Activated CD4-positive, CD25-positive, alpha-beta regulatory T cell treated with anti-CD3 and anti-CD28 coated beads, Interleukin-2, amount 50 U/mL, for 16 hours (primary cell): Measurements from ENCODE around the gene JMJD6.

Experiments used
- DNase-seq: peaks from one replicate; pipeline ENCODE4 v3.0.0-alpha.2; 2020; ENCODE audit warnings: low read depth, low spot score

The JMJD6 gene

DNA sequence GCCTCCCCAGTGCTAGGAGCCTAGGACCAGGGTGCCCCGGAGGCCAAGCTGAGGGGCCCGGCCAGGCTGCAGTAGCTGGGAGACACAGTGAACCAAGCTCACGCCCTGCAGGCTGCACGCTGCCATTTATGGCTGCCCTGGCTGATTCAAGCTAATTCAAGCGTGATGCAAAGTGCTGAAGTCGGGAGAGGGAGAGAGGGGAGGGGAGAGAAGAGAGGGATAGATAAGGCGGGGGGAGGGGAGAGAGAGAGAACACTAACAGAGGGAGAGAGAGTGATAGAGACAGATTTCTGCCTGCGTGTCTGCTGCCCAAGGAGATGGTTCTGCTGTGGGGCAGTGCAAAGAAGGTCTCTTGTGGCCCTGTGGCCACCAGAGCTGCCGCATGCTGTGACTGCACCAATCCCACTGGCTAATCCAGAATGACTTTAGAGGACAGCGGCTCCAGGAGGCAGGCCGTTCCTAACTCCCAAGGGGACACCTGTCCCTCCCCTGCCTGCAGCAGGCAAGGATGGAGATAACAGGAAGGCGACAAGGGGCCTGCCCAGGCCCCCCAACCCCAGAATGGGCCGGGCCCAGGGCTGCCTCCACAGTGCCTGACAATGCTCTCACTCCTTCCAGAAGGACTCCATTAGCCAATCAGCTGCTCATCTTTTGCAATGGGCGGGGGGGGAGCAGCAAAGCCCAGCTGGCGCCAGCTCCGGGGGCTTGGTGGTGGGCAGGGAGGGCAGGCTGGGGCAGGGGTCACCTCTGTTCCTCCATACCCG is 28.5 kb downstream of the JMJD6 start:
- no peak for DNase-seq

DNA sequence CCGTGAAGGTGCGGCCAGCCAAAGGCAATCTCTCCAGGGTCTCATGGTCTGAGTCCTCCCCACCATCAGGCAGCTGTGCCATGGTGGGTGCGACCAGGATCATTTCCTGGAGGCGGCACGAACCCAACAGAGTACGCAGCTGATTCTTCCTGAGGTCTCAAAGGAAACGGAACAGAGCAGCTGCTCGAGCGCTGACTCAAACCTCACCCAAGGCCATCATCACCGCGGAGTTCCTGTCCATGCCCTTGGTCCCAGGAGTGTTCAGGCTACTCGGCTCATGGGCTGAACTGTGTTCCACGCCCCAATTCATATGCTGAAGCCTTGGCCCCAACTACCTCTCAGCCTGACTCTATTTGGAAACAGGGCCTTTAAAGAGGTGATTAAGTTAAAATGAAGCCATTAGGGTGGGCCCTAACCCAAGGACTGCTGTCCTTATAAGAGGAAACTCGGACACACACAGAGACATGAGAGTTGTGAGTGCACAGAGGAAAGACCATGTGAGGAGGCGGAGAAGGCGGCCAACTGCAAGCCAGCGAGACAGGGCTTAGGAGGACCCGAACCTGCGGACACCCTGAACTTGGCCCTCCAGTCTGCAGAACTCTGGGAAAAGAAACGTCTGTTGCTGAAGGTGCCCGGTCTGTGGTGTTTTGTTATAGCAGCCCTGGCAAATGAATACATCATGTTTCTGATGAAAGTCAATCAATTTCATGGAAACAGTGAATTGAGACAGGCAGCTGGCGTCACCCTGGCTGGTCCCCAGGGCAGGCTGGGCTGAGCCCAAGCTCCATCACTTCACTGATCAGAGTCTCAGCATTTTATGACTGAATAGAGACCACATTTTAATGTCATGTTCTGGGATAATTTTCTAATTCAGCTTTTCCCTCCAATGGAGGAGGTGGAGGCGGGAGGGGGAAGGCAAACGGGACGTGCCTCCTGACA is 29.4 kb downstream of the JMJD6 start:
- no peak for DNase-seq

DNA sequence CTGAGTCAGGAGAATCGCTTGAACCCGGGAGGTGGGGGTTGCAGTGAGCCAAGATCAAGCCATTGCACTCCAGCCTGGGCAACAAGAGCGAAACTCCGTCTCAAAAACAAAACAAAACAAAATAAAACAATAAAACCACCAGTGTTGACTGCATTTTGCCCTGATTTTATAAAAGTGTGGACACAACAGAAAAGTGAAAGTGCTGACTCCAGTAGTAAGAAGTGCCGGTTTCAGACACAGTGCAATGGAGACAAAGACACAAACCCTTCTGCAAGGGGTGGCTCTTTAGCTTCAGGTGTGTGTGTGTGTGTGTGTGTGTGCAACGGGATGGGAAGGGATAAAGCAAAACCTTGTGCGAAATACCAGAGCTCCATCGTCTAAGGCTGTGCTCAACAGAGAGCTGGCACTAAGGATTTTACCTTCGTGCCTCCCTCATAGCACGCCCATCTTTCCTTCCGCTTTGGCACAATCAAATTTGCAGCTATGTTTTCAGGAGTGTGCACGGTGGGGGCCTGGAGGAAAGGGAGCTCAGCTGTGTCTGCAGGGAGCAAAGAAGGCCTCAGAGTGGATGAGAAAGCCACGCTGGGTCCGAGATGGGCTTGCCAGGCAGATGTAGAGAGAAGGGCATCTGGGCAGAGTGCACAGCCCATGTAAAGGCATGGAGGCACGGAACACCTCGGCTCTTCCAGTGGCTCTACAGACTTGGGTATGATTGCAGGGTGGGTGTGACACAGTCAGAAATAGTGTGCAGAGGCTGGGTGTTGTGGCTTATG is 31.2 kb downstream of the JMJD6 start:
- no peak for DNase-seq

DNA sequence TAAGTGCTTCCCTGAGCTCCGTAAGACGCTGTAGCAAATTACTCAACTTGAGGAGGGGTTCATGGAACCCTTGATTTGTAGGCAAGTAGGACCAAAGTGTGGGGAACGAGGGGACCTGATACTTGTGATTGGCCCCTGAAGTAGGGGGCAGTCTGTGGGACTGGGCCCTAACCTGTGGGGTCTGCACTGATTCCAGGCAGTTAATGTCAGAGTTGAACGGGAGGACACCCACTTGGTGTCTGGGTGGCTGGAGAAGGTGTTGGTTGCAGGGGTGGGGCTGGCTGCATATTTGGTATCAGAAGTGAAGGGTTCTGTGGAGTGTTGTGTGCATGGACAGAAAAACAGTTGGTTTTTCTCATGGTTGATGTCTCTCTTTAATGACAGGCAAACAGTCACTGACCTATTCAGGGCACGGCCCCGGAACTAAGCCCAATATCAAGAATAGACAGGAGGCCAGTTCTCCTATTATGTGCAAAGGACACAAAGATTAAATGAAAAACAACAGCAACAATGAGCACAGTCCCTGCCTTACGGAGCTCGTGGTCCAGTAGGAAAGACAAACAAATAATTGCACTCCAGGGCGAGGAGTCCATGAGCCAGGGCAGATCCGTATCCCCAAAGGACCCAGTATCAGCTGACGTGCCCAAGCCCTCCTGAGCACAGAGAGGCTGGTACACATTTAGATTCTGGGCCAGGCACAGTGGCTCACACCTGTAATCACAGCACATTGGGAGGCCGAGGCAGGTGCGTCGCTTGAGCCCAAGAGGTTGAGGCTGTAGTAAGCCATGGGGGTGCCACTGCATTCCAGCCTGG is 34.8 kb downstream of the JMJD6 start:
- no peak for DNase-seq

GRCh38 chr17:76690596-76691280 is 35.7 kb downstream of the JMJD6 start:
- DNase-seq, result no peak

- no peak for DNase-seq
Observed at GRCh38 chr17:76689859-76690258, 36.5 kb downstream of the JMJD6 start.

DNA sequence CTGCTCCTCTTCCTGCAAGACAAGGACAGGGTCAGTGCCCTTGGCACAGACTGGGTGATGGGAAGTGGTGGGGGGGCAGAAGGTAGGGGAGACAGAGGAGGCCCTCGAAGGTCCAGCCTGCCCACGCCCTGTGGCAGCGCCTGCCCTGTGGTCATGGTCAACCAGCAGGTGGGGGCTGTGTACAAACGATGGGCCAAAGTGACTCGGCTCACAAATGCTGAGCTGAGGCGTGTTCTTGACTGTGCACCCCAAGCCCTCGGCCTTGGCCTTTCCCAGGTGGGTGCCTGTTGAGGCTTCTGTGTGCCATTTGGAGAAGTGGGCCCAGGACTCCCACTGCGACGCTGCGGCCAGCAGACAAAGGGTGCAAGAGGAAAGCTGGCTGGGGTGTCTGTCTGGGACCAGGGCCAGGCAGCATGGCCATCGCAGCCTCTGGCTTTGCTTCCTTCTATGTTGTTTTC is 38.2 kb downstream of the JMJD6 start:
- DNase-seq, result no peak

DNA sequence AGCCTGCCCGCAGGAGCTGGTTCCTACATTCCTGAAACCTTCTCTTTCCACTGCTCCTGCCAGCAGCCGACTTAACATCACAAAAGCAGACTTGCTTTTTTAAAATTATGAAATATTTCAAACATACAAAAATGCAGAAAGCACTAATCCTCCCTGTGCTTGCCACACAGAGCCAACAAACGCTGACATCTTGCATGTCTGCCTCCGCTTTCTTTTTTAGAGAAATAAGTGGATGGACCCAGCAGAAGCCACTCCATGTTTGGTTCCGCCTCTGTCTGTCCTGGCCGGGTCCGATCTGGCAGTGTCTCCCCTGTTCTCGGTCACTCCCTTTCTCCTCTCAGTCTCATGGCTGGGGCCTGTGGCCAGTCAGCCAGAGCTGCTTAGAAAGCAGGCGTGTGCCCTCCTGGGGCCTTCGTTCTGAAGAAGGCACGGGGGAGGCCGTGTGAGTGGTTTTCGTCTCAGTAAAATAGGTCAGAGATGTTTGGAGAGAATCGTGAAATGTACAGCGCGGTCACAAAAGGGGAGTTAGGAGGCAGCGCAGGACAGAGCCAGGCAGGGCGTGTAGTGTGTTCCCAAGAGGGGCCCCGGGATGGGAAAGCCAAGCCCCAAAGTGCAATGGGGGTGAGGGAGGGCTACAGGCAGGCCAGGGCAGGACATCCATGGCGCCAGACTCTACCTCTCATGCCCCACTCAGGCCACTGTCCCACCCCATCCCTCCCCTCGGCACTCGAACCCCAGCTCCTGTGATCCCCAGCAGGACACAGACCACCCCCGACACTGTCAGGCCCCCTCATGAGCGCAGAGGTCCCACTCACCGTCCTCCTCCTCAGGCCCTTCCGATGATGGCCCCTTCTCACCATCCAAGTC is 38.9 kb downstream of the JMJD6 start:
- no peak for DNase-seq

- no peak for DNase-seq
Observed at GRCh38 chr17:76686538-76687297, 39.7 kb downstream of the JMJD6 start.

DNA sequence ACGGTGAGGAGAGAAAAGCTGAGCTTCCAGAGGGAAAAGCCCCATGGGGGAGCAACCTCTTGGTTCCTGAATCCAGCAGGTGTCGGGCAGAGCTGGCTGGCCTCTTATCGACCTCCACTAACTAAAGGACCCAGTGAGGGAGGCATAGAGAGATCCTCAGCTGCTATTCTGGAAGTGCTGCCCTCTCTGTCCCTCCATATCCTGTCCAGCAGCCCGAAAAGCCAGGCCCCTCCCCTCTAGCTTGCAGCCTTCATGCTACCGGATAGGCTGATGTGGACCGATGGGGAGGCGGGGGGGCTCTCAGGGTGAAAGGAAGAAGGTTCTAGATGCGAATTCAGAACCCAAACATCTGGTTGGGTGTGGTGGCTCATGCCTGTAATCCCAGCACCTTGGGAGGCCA is 40.6 kb downstream of the JMJD6 start:
- DNase-seq, result no peak

GRCh38 chr17:76685366-76685765 is 41.0 kb downstream of the JMJD6 start:
- DNase-seq, result no peak

DNA sequence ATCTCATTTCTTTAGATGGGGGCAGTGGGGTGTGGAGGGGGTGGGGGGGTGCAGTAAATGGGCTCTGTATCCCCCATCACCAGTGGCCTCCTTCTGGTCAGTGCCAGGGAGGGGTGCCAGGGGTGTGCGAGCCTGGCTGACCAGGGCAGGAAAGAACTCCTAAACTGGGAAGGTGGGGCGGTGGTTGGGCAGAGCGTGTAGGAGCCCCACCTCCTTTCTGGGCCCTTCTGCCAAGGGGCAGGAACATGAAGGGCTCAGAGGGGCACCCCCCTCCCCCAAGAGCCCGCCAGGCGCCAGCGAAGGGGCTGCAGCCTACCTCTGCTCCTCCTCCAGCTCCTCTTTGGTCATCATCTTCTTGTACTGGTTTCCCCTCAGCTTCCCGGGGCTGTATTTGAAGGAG is 41.6 kb downstream of the JMJD6 start:
- no peak for DNase-seq

GRCh38 chr17:76683921-76684745 is 42.3 kb downstream of the JMJD6 start:
- no peak for DNase-seq

- no peak for DNase-seq
Observed at GRCh38 chr17:76683011-76683755, 43.2 kb downstream of the JMJD6 start.

GRCh38 chr17:76682296-76682695 is 44.1 kb downstream of the JMJD6 start:
- no peak for DNase-seq

DNA sequence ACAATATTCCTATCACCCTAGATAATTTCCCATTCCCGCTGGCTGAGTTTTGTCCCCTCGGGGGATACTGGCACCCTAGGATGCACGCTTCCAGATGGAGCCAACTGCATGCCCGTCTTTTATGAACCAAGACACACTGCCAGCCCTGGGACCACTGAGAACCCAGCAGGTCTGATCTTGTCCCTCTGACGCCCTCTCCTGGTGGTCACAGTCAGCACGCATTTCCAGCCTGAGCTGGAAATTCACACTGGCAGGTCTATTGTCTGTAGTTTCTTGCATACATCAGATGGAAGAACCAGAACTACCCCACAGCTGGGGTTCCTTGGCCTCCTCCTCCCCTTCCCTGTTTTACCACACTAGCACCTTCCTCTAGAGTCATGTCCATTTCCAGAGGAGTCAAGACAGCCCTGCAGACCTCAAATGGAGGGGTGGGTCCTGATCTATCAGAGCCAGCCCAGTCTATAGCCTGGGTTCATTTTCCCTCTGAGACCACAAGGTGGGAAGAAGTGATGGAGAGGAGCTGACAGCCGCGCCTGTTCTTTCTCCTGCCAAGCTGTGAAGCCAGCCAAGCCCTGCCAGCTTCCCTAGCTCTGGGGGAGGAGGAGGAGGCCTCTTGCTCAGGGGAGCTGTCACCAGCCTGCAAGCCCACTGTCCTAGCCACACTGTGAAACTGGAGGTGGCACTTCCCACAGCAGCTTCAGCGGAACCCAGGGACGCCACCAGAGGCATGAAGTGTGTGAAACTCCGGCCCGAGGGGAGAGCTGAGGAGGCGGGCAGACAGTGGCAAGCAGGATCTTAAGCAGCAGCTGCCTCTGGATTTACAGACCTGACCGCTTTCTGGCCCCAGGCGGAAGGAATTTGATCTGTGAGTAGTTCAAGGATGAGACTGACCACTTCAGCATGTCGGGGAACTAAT is 44.9 kb downstream of the JMJD6 start:
- DNase-seq, result peak; percentile 37
